Stimulated activated CD8-positive, alpha-beta memory T cell treated with anti-CD3 and anti-CD28 coated beads, Interleukin-2, amount 100 ng/mL, for 1 hour (primary cell): ENCODE data around the gene PPP6C.

ENCODE experiments used
- DNase-seq, 2 donors: peaks; one replicate each; pipeline ENCODE4 v3.0.0-alpha.2; 2020; ENCODE audit warnings: low read depth in 2 of 2

PPP6C gene

DNA sequence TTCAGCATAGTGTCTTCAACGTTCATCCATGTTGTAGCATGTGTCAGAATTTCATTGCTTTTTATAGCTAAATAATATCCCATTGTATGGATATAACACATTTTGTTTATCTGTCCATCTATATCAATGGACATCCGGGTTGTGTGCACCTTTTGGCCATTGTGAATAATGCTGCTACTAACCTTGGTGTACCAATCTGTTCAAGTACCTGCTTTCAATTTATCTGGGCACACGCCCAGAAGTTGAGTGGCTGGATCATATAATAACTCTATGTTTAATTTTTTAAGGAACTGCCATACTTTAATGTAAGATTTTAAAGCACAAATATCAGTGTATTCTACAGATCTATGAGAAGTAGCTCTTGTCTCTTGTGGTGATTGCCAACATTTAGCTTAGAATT is 89.8 kb downstream of the PPP6C start:
- no peak for DNase-seq
